HG02610 (cell line): ENCODE data around the gene CHMP4B.

ENCODE experiments used
- ATAC-seq: cut with Tn5 transposase; IDR thresholded peaks from one replicate; pipeline ENCODE4 v1.9.1; 2021; ENCODE audit warnings: mild to moderate bottlenecking, moderate library complexity; ENCODE audit not compliant: unreplicated experiment

CHMP4B gene

GRCh38 chr20:33810885-33811775 is at the start of gene CHMP4B:
TSS of gene CHMP4B (plus strand) at chr20:33811348. CDS start at chr20:33811469, 121 bp downstream.
- ATAC-seq, result peak; percentile 97

GRCh38 chr20:33761698-33762250 is 49.4 kb upstream of the CHMP4B start:
- ATAC-seq, result no peak

GRCh38 chr20:33765099-33765498 is 46.0 kb upstream of the CHMP4B start:
- no peak for ATAC-seq

- no peak for ATAC-seq
Observed at GRCh38 chr20:33765592-33765991, 45.6 kb upstream of the CHMP4B start.

GRCh38 chr20:33766686-33767085 is 44.5 kb upstream of the CHMP4B start:
- no peak for ATAC-seq

GRCh38 chr20:33767777-33768138 is 43.4 kb upstream of the CHMP4B start:
- no peak for ATAC-seq

GRCh38 chr20:33769043-33769442 is 42.1 kb upstream of the CHMP4B start:
- ATAC-seq, result no peak

- no peak for ATAC-seq
Observed at GRCh38 chr20:33770005-33770404, 41.1 kb upstream of the CHMP4B start.

GRCh38 chr20:33771938-33772337 is 39.2 kb upstream of the CHMP4B start:
- no peak for ATAC-seq

- ATAC-seq, result no peak
Observed at GRCh38 chr20:33772439-33772838, 38.7 kb upstream of the CHMP4B start.

GRCh38 chr20:33773412-33774089 is 37.6 kb upstream of the CHMP4B start:
- ATAC-seq, result peak; percentile 79

- ATAC-seq, result no peak
Observed at GRCh38 chr20:33777816-33778215, 33.3 kb upstream of the CHMP4B start.

GRCh38 chr20:33781133-33781532 is 30.0 kb upstream of the CHMP4B start:
- ATAC-seq, result no peak

- ATAC-seq, result no peak
Observed at GRCh38 chr20:33781945-33782344, 29.2 kb upstream of the CHMP4B start.

GRCh38 chr20:33783256-33783655 is 27.9 kb upstream of the CHMP4B start:
- no peak for ATAC-seq

GRCh38 chr20:33783818-33784217 is 27.3 kb upstream of the CHMP4B start:
- ATAC-seq, result no peak

- no peak for ATAC-seq
Observed at GRCh38 chr20:33784225-33784624, 26.9 kb upstream of the CHMP4B start.

GRCh38 chr20:33785503-33785902 is 25.6 kb upstream of the CHMP4B start:
- ATAC-seq, result no peak

- no peak for ATAC-seq
Observed at GRCh38 chr20:33787253-33787891, 23.8 kb upstream of the CHMP4B start.

GRCh38 chr20:33788351-33789049 is 22.6 kb upstream of the CHMP4B start:
- no peak for ATAC-seq
